ENCODE data around the gene PTPRT. TPM values are rescaled to one million over a fixed set of nuclear protein-coding genes. Genes with fewer than 3 reads are reported as not detected.
"Not testable (repeated sequence)": the region's sequence is repeated elsewhere in the genome, so short reads cannot be mapped to it uniquely, and the experiment has no call there.

PTPRT gene
- total RNA-seq, 1 donor from 2014 or later, result not detected

- intact Hi-C loops (cut with micrococcal nuclease), result no loop called here
These were observed 937.6 kb downstream of the PTPRT start for GRCh38 chr20:42252116-42252515.

- intact Hi-C loops (cut with micrococcal nuclease), result no loop called here
These were observed 970.9 kb downstream of the PTPRT start for GRCh38 chr20:42218621-42219374.

GRCh38 chr20:42214074-42214473 lies 975.6 kb downstream of the PTPRT start:
- intact Hi-C loops (cut with micrococcal nuclease), result no loop called here

GRCh38 chr20:42212391-42212790 lies 977.3 kb downstream of the PTPRT start:
- intact Hi-C loops (cut with micrococcal nuclease), result no loop called here

GRCh38 chr20:42206557-42206956 lies 983.1 kb downstream of the PTPRT start:
- intact Hi-C loops (cut with micrococcal nuclease), result not testable (repeated sequence)

- intact Hi-C loops (cut with micrococcal nuclease), result no loop called here
These were observed 985.5 kb downstream of the PTPRT start for GRCh38 chr20:42204109-42204660.

- intact Hi-C loops (cut with micrococcal nuclease), result no loop called here
These were observed 992.1 kb downstream of the PTPRT start for GRCh38 chr20:42197599-42197998.

GRCh38 chr20:42193119-42193518 lies 996.6 kb downstream of the PTPRT start:
- intact Hi-C loops (cut with micrococcal nuclease), result no loop called here

GRCh38 chr20:42192321-42192720 lies 997.4 kb downstream of the PTPRT start:
- intact Hi-C loops (cut with micrococcal nuclease), result no loop called here

- intact Hi-C loops (cut with micrococcal nuclease), result no loop called here
These were observed 998.4 kb downstream of the PTPRT start for GRCh38 chr20:42191140-42191860.

GRCh38 chr20:42190084-42190483 lies 999.6 kb downstream of the PTPRT start:
- intact Hi-C loops (cut with micrococcal nuclease), result no loop called here

- intact Hi-C loops (cut with micrococcal nuclease), result no loop called here
These were observed 1003.4 kb downstream of the PTPRT start for GRCh38 chr20:42186337-42186736.

GRCh38 chr20:42183147-42183546 lies 1006.6 kb downstream of the PTPRT start:
- intact Hi-C loops (cut with micrococcal nuclease), result no loop called here

GRCh38 chr20:42181064-42181463 lies 1008.6 kb downstream of the PTPRT start:
- intact Hi-C loops (cut with micrococcal nuclease), result no loop called here

- intact Hi-C loops (cut with micrococcal nuclease), result no loop called here
These were observed 1009.9 kb downstream of the PTPRT start for GRCh38 chr20:42179768-42180167.

GRCh38 chr20:42173440-42173839 lies 1016.3 kb downstream of the PTPRT start:
- intact Hi-C loops (cut with micrococcal nuclease), result no loop called here

GRCh38 chr20:42164121-42164890 lies 1025.4 kb downstream of the PTPRT start:
- intact Hi-C loops (cut with micrococcal nuclease), result no loop called here

GRCh38 chr20:42161228-42161829 lies 1028.4 kb downstream of the PTPRT start:
- intact Hi-C loops (cut with micrococcal nuclease), result no loop called here

GRCh38 chr20:42159808-42160207 lies 1029.9 kb downstream of the PTPRT start:
- intact Hi-C loops (cut with micrococcal nuclease), result no loop called here

- intact Hi-C loops (cut with micrococcal nuclease), result no loop called here
These were observed 1031.4 kb downstream of the PTPRT start for GRCh38 chr20:42158272-42158671.

- intact Hi-C loops (cut with micrococcal nuclease), result no loop called here
These were observed 1034.1 kb downstream of the PTPRT start for GRCh38 chr20:42155586-42155985.

All from T-helper 1 cell treated with Interleukin-12 subunit alpha and Interleukin-12 subunit beta and Interleukin-4 antibody, amounts not matched to agents 30 ng/mL and 1 ng/mL, for 36 hours (primary cell).